ENCODE measurements around the gene CCDC152. TPM values are rescaled to one million over a fixed set of nuclear protein-coding genes. Genes with fewer than 3 reads are reported as not detected.

CCDC152 gene
- total RNA-seq: 2.2 and 2.3 TPM in 2 replicates

GRCh38 chr5:42756606-42757601, at the start of gene CCDC152:
CCDC152 (plus strand) TSS chr5:42756818; CDS start chr5:42759122, 2,304 bp downstream.

DNA sequence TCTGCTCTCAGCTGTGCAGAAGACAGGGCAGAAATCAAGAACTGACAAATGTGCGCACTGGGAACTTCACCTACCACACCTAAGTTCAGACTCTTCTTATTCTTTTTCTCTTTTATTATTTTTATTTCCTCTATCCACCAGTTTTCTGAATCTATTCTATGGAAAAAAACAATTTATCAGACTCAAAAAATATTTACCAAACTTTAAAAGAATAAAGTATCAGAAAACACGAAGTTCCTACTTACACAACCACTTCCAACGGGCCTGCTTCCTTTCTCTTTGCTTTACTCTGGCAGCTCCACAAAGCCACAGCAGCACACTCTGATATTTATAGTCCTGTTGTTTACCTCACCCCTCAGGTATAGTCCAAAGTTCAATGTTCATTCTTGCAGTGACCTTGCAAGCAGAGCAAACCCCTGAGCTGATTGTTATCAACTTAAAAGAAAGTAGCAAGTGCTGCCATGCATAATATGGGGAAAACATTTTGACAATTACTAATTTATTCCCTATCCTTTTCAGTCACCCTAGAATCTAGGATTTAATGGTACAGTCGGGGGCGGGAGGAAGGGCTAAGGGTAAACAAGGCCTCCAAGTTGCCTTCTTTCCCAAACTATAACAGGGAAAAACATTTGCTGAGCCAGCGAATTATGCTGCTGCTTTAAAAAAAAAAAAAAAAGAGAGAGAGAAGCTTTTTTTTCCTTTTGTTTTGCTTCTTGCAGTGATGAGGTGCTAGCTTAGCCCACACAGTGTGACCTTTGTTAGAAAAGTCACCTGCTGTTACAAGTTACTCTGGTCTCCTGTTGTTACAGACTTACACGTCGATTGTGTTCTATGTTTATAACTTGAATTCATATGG, 55.2 kb downstream of the CCDC152 start, which contains the start of gene SELENOP:
Gene SELENOP, minus strand, starts transcription at position 302 of the 856 bp plus-strand sequence. CDS start 3,539 bp downstream, outside the sequence.

Other genes starting within 250 kb of the CCDC152 start
- gene SELENOP, start 55.1 kb downstream of the CCDC152 start, total RNA-seq: 25.3 and 32.5 TPM in 2 replicates